HCT116 (cell line): ENCODE measurements around the gene MYLK.

Source experiments
- CBX3 ChIP-seq: IDR thresholded peaks from 2 replicates; pipeline ENCODE4 v1.6.1; 2012; ENCODE audit warnings: low read depth
- CTCF ChIP-seq, 3 experiments: fragments of 200-600 bp in 1 of 3; sonication (generic) in 1 of 3; IDR thresholded peaks in 2 of 3; conservative IDR thresholded peaks in 1 of 3; 2 replicates each; pipeline ENCODE4 v1.5.1; 2012 to 2017; ENCODE audit warnings: low read depth in 2 of 3, low read length in 2 of 3, antibody characterized with exemption in 1 of 3, borderline replicate concordance in 1 of 3, control low read depth in 1 of 3, mild to moderate bottlenecking in 1 of 3, mixed read lengths in 1 of 3, mixed run types in 1 of 3, moderate library complexity in 1 of 3; ENCODE audit not compliant: insufficient read depth in 1 of 3
- EGR1 ChIP-seq: IDR thresholded peaks from 2 replicates; pipeline ENCODE4 v1.6.1; 2012; ENCODE audit warnings: low read depth
- EZH2 ChIP-seq: fragments of 200-600 bp; sonication (generic); IDR thresholded peaks from 2 replicates; pipeline ENCODE4 v1.6.1; 2017; ENCODE audit warnings: antibody characterized with exemption, mixed run types
- POLR2A ChIP-seq: IDR thresholded peaks from 2 replicates; pipeline ENCODE4 v1.7.0; 2011; ENCODE audit warnings: borderline replicate concordance; ENCODE audit not compliant: insufficient read depth, insufficient read length; ENCODE audit errors: extremely low read depth
- POLR2AphosphoS5 ChIP-seq: IDR thresholded peaks from 2 replicates; pipeline ENCODE4 v1.6.1; 2011; ENCODE audit warnings: mild to moderate bottlenecking, low read depth, low read length, moderate library complexity
- RAD21 ChIP-seq: IDR thresholded peaks from 2 replicates; pipeline ENCODE4 v1.6.1; 2012; ENCODE audit warnings: low read depth, mild to moderate bottlenecking
- SP1 ChIP-seq: IDR thresholded peaks from 2 replicates; pipeline ENCODE4 v1.6.1; 2012; ENCODE audit warnings: low read depth
- SRF ChIP-seq: IDR thresholded peaks from 2 replicates; pipeline ENCODE4 v1.6.1; 2012; ENCODE audit warnings: low read depth
- YY1 ChIP-seq: IDR thresholded peaks from 2 replicates; pipeline ENCODE4 v1.6.1; 2011; ENCODE audit warnings: low read length, low read depth, moderate library complexity, mild to moderate bottlenecking; ENCODE audit not compliant: insufficient replicate concordance; ENCODE audit errors: extremely low read depth
- ZFX ChIP-seq: fragments of 450-650 bp; IDR thresholded peaks from 2 replicates; pipeline ENCODE4 v1.6.1; 2017
- ZNF274 ChIP-seq: fragments of 200-500 bp; sonication (Bioruptor generic); IDR thresholded peaks from 2 replicates; pipeline ENCODE4 v1.6.1; 2014; ENCODE audit warnings: mild to moderate bottlenecking, low read depth, low read length, inconsistent platforms

DNA sequence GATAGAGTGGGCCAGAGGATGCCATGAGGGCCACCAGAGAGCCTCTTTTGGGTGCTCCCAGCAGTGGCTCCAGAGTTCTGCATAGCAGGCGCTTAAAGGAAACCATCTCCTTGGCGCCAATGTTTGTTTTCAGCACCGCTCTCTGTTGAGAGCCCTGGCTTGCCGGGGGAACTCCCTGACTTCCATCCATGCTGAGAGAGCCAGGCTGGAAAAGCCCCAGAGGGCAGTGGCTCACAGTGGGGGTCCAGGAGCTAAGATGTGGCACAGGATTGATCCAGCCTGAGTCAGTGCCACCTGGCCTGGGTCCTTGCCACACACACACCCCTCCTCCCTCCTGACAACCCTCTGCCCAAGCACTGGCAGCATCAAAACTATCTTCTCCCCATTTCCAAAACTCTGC, 248.9 kb downstream of the MYLK start:
- TF ChIP-seq ZNF274 (no peak), CTCF (IDR thresholded peaks at IDR 0.05 in 2 of 3, conservative IDR thresholded peaks at IDR 0.05 in 1 of 3; ENCODE audit: borderline replicate concordance in 1 of 3, insufficient read depth in 1 of 3, low read depth in 2 of 3, low read length in 2 of 3) (no peak), POLR2A (no peak), SRF (no peak), EZH2 (no peak), YY1 (no peak), EGR1 (no peak), ZFX (no peak), RAD21 (no peak), POLR2AphosphoS5 (no peak), SP1 (no peak), CBX3 (no peak)
